K562 (cell line): ENCODE measurements around the gene SYNJ2. TPM values are rescaled to one million over a fixed set of nuclear protein-coding genes. Genes with fewer than 3 reads are reported as not detected.

Experiments used
- ARID4B ChIP-seq: sonication (generic); formaldehyde crosslinking; IDR thresholded peaks from 2 replicates; pipeline ENCODE4 v1.8.0; 2022; ENCODE audit warnings: mild to moderate bottlenecking, missing genetic modification reagents
- C11orf30 ChIP-seq: fragments of 450-650 bp; IDR thresholded peaks from 2 replicates; pipeline ENCODE4 v1.6.1; 2016; ENCODE audit warnings: low read depth, mild to moderate bottlenecking
- DACH1 ChIP-seq: fragments of 450-650 bp; IDR thresholded peaks from 2 replicates; pipeline ENCODE4 v1.6.1; 2018; ENCODE audit not compliant: partially characterized antibody
- HMGXB4 ChIP-seq: sonication (generic); formaldehyde crosslinking; IDR thresholded peaks from 2 replicates; pipeline ENCODE4 v1.8.1; 2023; ENCODE audit warnings: mild to moderate bottlenecking, missing genetic modification reagents
- MED1 ChIP-seq: sonication (generic); formaldehyde crosslinking; IDR thresholded peaks from 2 replicates; pipeline ENCODE4 v1.8.1; 2023; ENCODE audit warnings: missing genetic modification reagents, borderline replicate concordance
- MEIS2 ChIP-seq: fragments of 450-650 bp; IDR thresholded peaks from 2 replicates; pipeline ENCODE4 v1.6.1; 2014; ENCODE audit warnings: mild to moderate bottlenecking; ENCODE audit not compliant: partially characterized antibody
- NR1H2 ChIP-seq: sonication (generic); formaldehyde crosslinking; IDR thresholded peaks from 2 replicates; pipeline ENCODE4 v1.4.0; 2020; ENCODE audit warnings: mild to moderate bottlenecking, missing genetic modification reagents
- NR3C1 ChIP-seq: sonication (generic); formaldehyde crosslinking; IDR thresholded peaks from 2 replicates; pipeline ENCODE4 v1.8.1; 2022; ENCODE audit warnings: missing genetic modification reagents
- PML ChIP-seq: IDR thresholded peaks from 2 replicates; pipeline ENCODE4 v1.6.1; 2012; ENCODE audit warnings: low read length, inconsistent platforms
- RBFOX2 ChIP-seq: fragments of 200-400 bp; formaldehyde crosslinking; IDR thresholded peaks from 2 replicates; pipeline ENCODE4 v1.6.1; 2017; ENCODE audit warnings: low read depth, mild to moderate bottlenecking, low read length, moderate library complexity
- TBL1XR1 ChIP-seq, 2 experiments: IDR thresholded peaks; 2 replicates each; pipeline ENCODE4 v1.6.1; 2012; ENCODE audit warnings: improper control_type of control experiment in 2 of 2, low read length in 2 of 2, mild to moderate bottlenecking in 1 of 2
- TSHZ1 ChIP-seq: fragments of 250-450 bp; sonication (Bioruptor Pico); IDR thresholded peaks from 2 replicates; pipeline ENCODE4 v1.4.0; 2020; ENCODE audit warnings: mild to moderate bottlenecking, moderate library complexity
- USF1 ChIP-seq: sonication (generic); formaldehyde crosslinking; IDR thresholded peaks from 2 replicates; pipeline ENCODE4 v1.9.0; 2022; ENCODE audit warnings: mild to moderate bottlenecking, missing genetic modification reagents
- ZMIZ1 ChIP-seq, 2 experiments: fragments of 150-350 bp in 1 of 2; IDR thresholded peaks; 2 replicates each; pipeline ENCODE4 v1.6.1; 2012 to 2016; ENCODE audit warnings: low read depth in 2 of 2, low read length in 2 of 2, mild to moderate bottlenecking in 1 of 2, moderate library complexity in 1 of 2
- polyA plus RNA-seq, 8 experiments: library from polyadenylated mRNA; depleted of rRNA in 4 of 8; stranded (reverse) in 5 of 8; unstranded in 3 of 8; fragments of >200 nt; fragmentation: Nextera tagmentation in 2 of 8; fragmentation: Illumina TruSeq in 1 of 8; extraction: Ambion mirVana in 2 of 8; extraction: Trizol in 1 of 8; gene quantifications; 2 replicates each; pipeline versions ENCODE4 v1.2.1 to v1.2.3, GENCODE V29; 2011 to 2014; ENCODE audit warnings: inconsistent platforms in 1 of 8, missing spikeins in 1 of 8
- total RNA-seq, 7 experiments: library from RNA; depleted of rRNA in 6 of 7; stranded (reverse); fragments of >200 nt in 6 of 7; fragmentation: Illumina TruSeq in 2 of 7; extraction: Trizol in 2 of 7; gene quantifications; 2 replicates each; pipeline versions ENCODE4 v1.2.1 to v1.2.3, GENCODE V29; 2011 to 2021; ENCODE audit warnings: low replicate concordance in 1 of 7

Gene SYNJ2
- total and polyA plus RNA-seq, 9 of the 15 experiments (the other 6 are each of a cell fraction or from before 2014, with no cell fraction given) = 3.0 to 27.7 (median 17.8) TPM

GRCh38 chr6:158042245-158042798, 60.7 kb downstream of the SYNJ2 start (continued):
- TF ChIP-seq TSHZ1 (CRISPR knock-in tag) (no peak; the same call in 1 of the 2 replicates), ARID4B (CRISPR knock-in tag) (no peak), PML (no peak), NR1H2 (no peak), TBL1XR1 (IDR thresholded peaks at IDR 0.05; ENCODE audit: low read length in 2 of 2) (no peak), MEIS2 (peak; percentile 9), NR3C1 (CRISPR knock-in tag) (no peak), RBFOX2 (no peak), ZMIZ1 (IDR thresholded peaks at IDR 0.05; ENCODE audit: low read depth in 2 of 2, low read length in 2 of 2) (no peak), DACH1 (no peak), USF1 (no peak), MED1 (CRISPR knock-in tag) (no peak), C11orf30 (no peak), HMGXB4 (no peak)
